Right atrium auricular region (tissue), 2 donors: ENCODE data around the gene CLEC16A. TPM values are rescaled to one million over a fixed set of nuclear protein-coding genes. Genes with fewer than 3 reads are reported as not detected.

Experiments used
- DNase-seq: peaks from one replicate; pipeline ENCODE4 v3.0.0-alpha.2; 2019; ENCODE audit warnings: low spot score
- H3K27ac ChIP-seq, 2 donors: fragments of 200-600 bp; sonication (generic); 1 replicate in 1 of 2; 2 replicates in 1 of 2; pipeline ENCODE4 v1.5.1; 2016 to 2019
- H3K27me3 ChIP-seq, 2 donors: fragments of 200-600 bp; sonication (generic); one replicate each; pipeline versions ENCODE4 v1.5.1 to v1.6.0; 2017 to 2019
- H3K36me3 ChIP-seq: fragments of 200-600 bp; sonication (generic); one replicate; pipeline ENCODE4 v1.5.1; 2016
- H3K4me1 ChIP-seq, 2 donors: fragments of 200-600 bp; sonication (generic); one replicate each; pipeline versions ENCODE4 v1.5.1 to v1.6.0; 2017 to 2019
- H3K4me3 ChIP-seq, 2 donors: fragments of 200-600 bp; sonication (generic); 1 replicate in 1 of 2; 2 replicates in 1 of 2; pipeline ENCODE4 v1.5.1; 2017 to 2019; ENCODE audit warnings: mild to moderate bottlenecking in 1 of 2, moderate library complexity in 1 of 2
- H3K9me3 ChIP-seq, 2 donors: fragments of 200-600 bp; sonication (generic); one replicate each; pipeline ENCODE4 v1.5.1; 2019
- CTCF ChIP-seq, 2 donors: fragments of 200-600 bp; sonication (generic); IDR thresholded peaks; one replicate each; pipeline ENCODE4 v1.5.1; 2019; ENCODE audit warnings: antibody characterized with exemption in 2 of 2
- total RNA-seq, 2 donors: library from RNA; depleted of rRNA; stranded (reverse); fragments of >200 nt; gene quantifications; one replicate each; pipeline ENCODE4 v1.1.0, GENCODE V29; 2016

CLEC16A gene
- total RNA-seq, 2 donors from 2014 or later = 24.1 to 49.0 TPM

GRCh38 chr16:11130978-11131665, 186.8 kb downstream of the CLEC16A start:
- Histone ChIP-seq H3K9me3 (no peaks in the 10 kb centered on the region), H3K4me1 (peaks cover 0 to 86% of the 10 kb centered on the region in 2 donors), H3K27ac (peak overlapping the region; percentile 65 to 80), H3K27me3 (no peaks in the 10 kb centered on the region), H3K36me3 (peaks cover 4% of the 10 kb centered on the region), H3K4me3 (no peak overlapping the region)
- DNase-seq = no peak
- TF ChIP-seq CTCF (IDR thresholded peaks at IDR 0.05) = no peak

GRCh38 chr16:11131706-11132105, 187.3 kb downstream of the CLEC16A start:
- Histone ChIP-seq H3K27me3 (no peaks in the 10 kb centered on the region), H3K4me1 (peaks cover 0 to 92% of the 10 kb centered on the region in 2 donors), H3K9me3 (no peaks in the 10 kb centered on the region), H3K27ac (peak overlapping the region; percentile 65 to 80), H3K36me3 (no peaks in the 10 kb centered on the region), H3K4me3 (no peak overlapping the region)
- no peak for DNase-seq
- no peak for TF ChIP-seq CTCF (IDR thresholded peaks at IDR 0.05)

GRCh38 chr16:11133344-11133943, 189.1 kb downstream of the CLEC16A start:
- Histone ChIP-seq H3K4me1 (peaks cover 0 to 96% of the 10 kb centered on the region in 2 donors), H3K36me3 (no peaks in the 10 kb centered on the region), H3K4me3 (no peak overlapping the region), H3K27me3 (no peaks in the 10 kb centered on the region), H3K9me3 (no peaks in the 10 kb centered on the region), H3K27ac (peak overlapping the region; percentile 53 to 74)
- no peak for TF ChIP-seq CTCF (IDR thresholded peaks at IDR 0.05)
- peak; percentile 94 for DNase-seq

GRCh38 chr16:11134722-11135463, 190.5 kb downstream of the CLEC16A start:
- peaks cover 0 to 96% of the 10 kb centered on the region in 2 donors for H3K4me1 ChIP-seq
- DNase-seq = peak; percentile 72

GRCh38 chr16:11135464-11135973, 191.2 kb downstream of the CLEC16A start:
- no peaks in the 10 kb centered on the region for H3K36me3 ChIP-seq
- H3K27ac ChIP-seq = peak overlapping the region; percentile 59 to 76
- no peaks in the 10 kb centered on the region for H3K27me3 ChIP-seq
- H3K4me1 ChIP-seq = peaks cover 0 to 96% of the 10 kb centered on the region in 2 donors
- no peak overlapping the region for H3K4me3 ChIP-seq
- no peak for TF ChIP-seq CTCF (IDR thresholded peaks at IDR 0.05)
- no peaks in the 10 kb centered on the region for H3K9me3 ChIP-seq
- DNase-seq = no peak

More at GRCh38 chr16:11134722-11135463, 190.5 kb downstream of the CLEC16A start:
- no peaks in the 10 kb centered on the region for H3K9me3 ChIP-seq
- no peaks in the 10 kb centered on the region for H3K36me3 ChIP-seq
- peak overlapping the region; percentile 59 to 76 for H3K27ac ChIP-seq
- H3K27me3 ChIP-seq = no peaks in the 10 kb centered on the region
- H3K4me3 ChIP-seq = no peak overlapping the region
- no peak for TF ChIP-seq CTCF (IDR thresholded peaks at IDR 0.05)
